ENCODE results near the gene REV1.

The REV1 gene

DNA sequence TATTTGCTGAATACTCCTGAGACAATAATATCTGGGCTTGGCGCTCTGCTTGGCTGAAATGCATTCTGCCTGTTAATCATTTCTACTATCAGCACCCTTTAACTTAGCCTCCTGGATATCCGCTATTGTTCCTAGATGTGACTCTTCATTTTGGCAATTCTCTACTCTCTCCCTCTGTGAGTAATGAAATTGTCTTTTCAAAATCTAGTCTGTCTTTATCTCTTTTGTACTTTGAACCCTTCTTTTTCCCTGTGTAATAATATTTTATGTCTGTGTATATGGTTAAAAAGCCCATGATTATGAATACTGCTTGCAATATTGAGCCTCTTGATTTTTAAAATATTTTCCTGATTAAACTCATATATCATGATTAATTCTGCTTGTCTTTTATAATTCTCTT is 6.2 kb upstream of the REV1 start:
- no peak overlapping the region for H2AFZ ChIP-seq (ENCODE audit: low read depth, low read length, severe bottlenecking)
- no peak overlapping the region for H3K4me2 ChIP-seq (ENCODE audit: low read depth, low read length, poor library complexity, severe bottlenecking)
- no peaks in the 10 kb centered on the region for H3F3A ChIP-seq (ENCODE audit: insufficient read depth)
- no peaks in the 10 kb centered on the region for H3K79me2 ChIP-seq (ENCODE audit: insufficient read depth, low read length)
- no peaks in the 10 kb centered on the region for H3K9me3 ChIP-seq (ENCODE audit: insufficient read depth, low read length)
- TF ChIP-seq EZH2phosphoT487 (conservative IDR thresholded peaks at IDR 0.05; ENCODE audit: low read length) = no peak
- TF ChIP-seq, protein P1, sequence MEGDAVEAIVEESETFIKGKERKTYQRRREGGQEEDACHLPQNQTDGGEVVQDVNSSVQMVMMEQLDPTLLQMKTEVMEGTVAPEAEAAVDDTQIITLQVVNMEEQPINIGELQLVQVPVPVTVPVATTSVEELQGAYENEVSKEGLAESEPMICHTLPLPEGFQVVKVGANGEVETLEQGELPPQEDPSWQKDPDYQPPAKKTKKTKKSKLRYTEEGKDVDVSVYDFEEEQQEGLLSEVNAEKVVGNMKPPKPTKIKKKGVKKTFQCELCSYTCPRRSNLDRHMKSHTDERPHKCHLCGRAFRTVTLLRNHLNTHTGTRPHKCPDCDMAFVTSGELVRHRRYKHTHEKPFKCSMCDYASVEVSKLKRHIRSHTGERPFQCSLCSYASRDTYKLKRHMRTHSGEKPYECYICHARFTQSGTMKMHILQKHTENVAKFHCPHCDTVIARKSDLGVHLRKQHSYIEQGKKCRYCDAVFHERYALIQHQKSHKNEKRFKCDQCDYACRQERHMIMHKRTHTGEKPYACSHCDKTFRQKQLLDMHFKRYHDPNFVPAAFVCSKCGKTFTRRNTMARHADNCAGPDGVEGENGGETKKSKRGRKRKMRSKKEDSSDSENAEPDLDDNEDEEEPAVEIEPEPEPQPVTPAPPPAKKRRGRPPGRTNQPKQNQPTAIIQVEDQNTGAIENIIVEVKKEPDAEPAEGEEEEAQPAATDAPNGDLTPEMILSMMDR (IDR thresholded peaks at IDR 0.05; ENCODE audit: insufficient read depth, low read length, poor library complexity, severe bottlenecking) = no peak
- no peaks in the 10 kb centered on the region for H3K9me2 ChIP-seq (replicated peaks; ENCODE audit: insufficient read depth, low read length)
- no peak overlapping the region for H3K4me3 ChIP-seq (ENCODE audit: insufficient read depth, low read length, poor library complexity, severe bottlenecking)
- H3K27ac ChIP-seq (ENCODE audit: low read depth, low read length) = no peak overlapping the region
- H3K27me3 ChIP-seq (ENCODE audit: low read length) = no peaks in the 10 kb centered on the region
- no peaks in the 10 kb centered on the region for H4K20me1 ChIP-seq (ENCODE audit: low read depth, low read length)
- no peaks in the 10 kb centered on the region for H3K36me3 ChIP-seq (ENCODE audit: low read length)
- no peak overlapping the region for H3K9ac ChIP-seq (ENCODE audit: low read length)

DNA sequence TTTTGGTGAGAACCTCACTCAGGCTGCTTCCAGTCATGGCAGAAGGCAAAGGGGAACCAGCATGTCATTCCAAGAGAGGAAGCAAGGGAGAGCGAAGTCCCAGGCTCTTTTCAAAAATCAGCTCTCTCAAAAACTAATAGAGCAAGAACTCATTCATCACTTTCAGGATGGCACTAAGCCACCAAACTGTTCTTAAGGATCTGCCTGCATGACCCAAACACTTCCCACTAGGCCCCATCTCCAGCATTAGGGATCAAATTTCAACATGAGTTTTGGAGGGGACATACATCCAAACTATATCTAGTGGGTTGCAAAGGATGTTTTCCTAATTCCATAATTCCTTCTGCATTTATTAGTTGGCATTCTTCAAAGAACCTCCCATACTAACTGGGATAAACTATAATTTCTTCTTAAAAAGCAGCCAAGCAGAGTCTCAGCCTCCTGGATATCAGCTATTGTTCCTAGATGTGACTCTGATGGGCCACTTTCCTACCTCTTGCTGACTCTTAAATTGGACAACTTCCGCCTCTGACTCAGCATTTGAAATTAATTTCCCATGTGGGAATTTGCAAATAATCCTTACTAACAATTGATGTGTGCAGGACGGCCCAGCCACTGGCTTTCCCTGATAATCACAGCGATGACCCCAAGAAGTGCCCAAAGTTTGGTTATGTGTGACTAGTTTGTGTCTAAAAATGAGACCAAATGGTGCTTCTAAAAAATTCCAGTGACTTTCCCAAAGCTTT is 5.5 kb upstream of the REV1 start:
- Histone ChIP-seq H3K4me2 (ENCODE audit: low read depth, low read length, poor library complexity, severe bottlenecking) (no peak overlapping the region), H4K20me1 (ENCODE audit: low read depth, low read length) (no peaks in the 10 kb centered on the region), H3K4me3 (ENCODE audit: insufficient read depth, low read length, poor library complexity, severe bottlenecking) (no peak overlapping the region), H3K9me2 (replicated peaks; ENCODE audit: insufficient read depth, low read length) (no peaks in the 10 kb centered on the region), H3K9ac (ENCODE audit: low read length) (no peak overlapping the region), H3K36me3 (ENCODE audit: low read length) (no peaks in the 10 kb centered on the region), H3F3A (ENCODE audit: insufficient read depth) (no peaks in the 10 kb centered on the region), H2AFZ (ENCODE audit: low read depth, low read length, severe bottlenecking) (no peak overlapping the region), H3K27ac (ENCODE audit: low read depth, low read length) (no peak overlapping the region), H3K9me3 (ENCODE audit: insufficient read depth, low read length) (no peaks in the 10 kb centered on the region), H3K27me3 (ENCODE audit: low read length) (no peaks in the 10 kb centered on the region), H3K79me2 (ENCODE audit: insufficient read depth, low read length) (no peaks in the 10 kb centered on the region)
- TF ChIP-seq, protein P1 (IDR thresholded peaks at IDR 0.05; ENCODE audit: insufficient read depth, low read length, poor library complexity, severe bottlenecking) = no peak
- TF ChIP-seq EZH2phosphoT487 (conservative IDR thresholded peaks at IDR 0.05; ENCODE audit: low read length) = no peak

DNA sequence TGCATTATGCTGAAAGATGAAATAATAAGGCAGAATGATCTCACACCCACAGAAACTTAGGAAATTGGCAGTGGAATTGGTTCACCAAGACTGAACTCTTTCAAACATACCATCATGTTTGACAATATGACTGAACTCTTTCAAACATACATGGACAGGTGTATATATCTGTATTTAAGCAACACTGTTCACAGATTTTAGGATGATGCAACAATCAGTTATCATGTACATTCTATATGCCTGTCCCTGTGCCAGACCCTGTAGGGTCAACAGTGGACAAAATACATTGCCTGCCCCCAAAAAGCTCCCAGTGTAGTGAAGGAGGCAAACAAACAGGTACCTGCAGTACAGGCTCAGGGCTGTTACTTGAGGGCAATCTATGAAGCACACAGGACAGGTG is 2.9 kb upstream of the REV1 start:
- TF ChIP-seq, protein P1 (IDR thresholded peaks at IDR 0.05; ENCODE audit: insufficient read depth, low read length, poor library complexity, severe bottlenecking) = no peak
- TF ChIP-seq EZH2phosphoT487 (conservative IDR thresholded peaks at IDR 0.05; ENCODE audit: low read length) = no peak

More for the DNA sequence above, 2.9 kb upstream of the REV1 start:
- H3K4me2 ChIP-seq (ENCODE audit: low read depth, low read length, poor library complexity, severe bottlenecking) = no peak overlapping the region
- no peaks in the 10 kb centered on the region for H3F3A ChIP-seq (ENCODE audit: insufficient read depth)
- H3K9me3 ChIP-seq (ENCODE audit: insufficient read depth, low read length) = no peaks in the 10 kb centered on the region
- H4K20me1 ChIP-seq (ENCODE audit: low read depth, low read length) = no peaks in the 10 kb centered on the region
- no peak overlapping the region for H3K27ac ChIP-seq (ENCODE audit: low read depth, low read length)
- H3K4me3 ChIP-seq (ENCODE audit: insufficient read depth, low read length, poor library complexity, severe bottlenecking) = no peak overlapping the region
- peaks cover 10% of the 10 kb centered on the region for H3K79me2 ChIP-seq (ENCODE audit: insufficient read depth, low read length)
- no peak overlapping the region for H2AFZ ChIP-seq (ENCODE audit: low read depth, low read length, severe bottlenecking)
- no peak overlapping the region for H3K9ac ChIP-seq (ENCODE audit: low read length)
- H3K36me3 ChIP-seq (ENCODE audit: low read length) = no peaks in the 10 kb centered on the region
- no peaks in the 10 kb centered on the region for H3K27me3 ChIP-seq (ENCODE audit: low read length)
- H3K9me2 ChIP-seq (replicated peaks; ENCODE audit: insufficient read depth, low read length) = no peaks in the 10 kb centered on the region

Data from SU-DHL-6 (cell line).